Frontal cortex (tissue), 4 donors: ENCODE results near the gene DNMT1. TPM values are rescaled to one million over a fixed set of nuclear protein-coding genes. Genes with fewer than 3 reads are reported as not detected.
"Not testable (repeated sequence)": the region's sequence is repeated elsewhere in the genome, so short reads cannot be mapped to it uniquely, and the experiment has no call there.

ENCODE experiments used
- DNase-seq, 2 donors: peaks; one replicate each; pipeline ENCODE4 v3.0.0; 2012; ENCODE audit warnings: low spot score in 2 of 2
- FAIRE-seq: peaks from 2 replicates; lab custom pipeline; 2012; peaks lifted over from hg19 to GRCh38; lab: Jason Lieb, UNC
- total RNA-seq: library from RNA; depleted of rRNA; stranded (reverse); fragments of >200 nt; gene quantifications from one replicate; pipeline ENCODE4 v1.2.3, GENCODE V29; 2014
- donor health status: control.
- donor health status: control.
- donor health status: control.

DNMT1 gene
- total RNA-seq, 1 donor from 2014 or later, result 28.9 TPM

DNA sequence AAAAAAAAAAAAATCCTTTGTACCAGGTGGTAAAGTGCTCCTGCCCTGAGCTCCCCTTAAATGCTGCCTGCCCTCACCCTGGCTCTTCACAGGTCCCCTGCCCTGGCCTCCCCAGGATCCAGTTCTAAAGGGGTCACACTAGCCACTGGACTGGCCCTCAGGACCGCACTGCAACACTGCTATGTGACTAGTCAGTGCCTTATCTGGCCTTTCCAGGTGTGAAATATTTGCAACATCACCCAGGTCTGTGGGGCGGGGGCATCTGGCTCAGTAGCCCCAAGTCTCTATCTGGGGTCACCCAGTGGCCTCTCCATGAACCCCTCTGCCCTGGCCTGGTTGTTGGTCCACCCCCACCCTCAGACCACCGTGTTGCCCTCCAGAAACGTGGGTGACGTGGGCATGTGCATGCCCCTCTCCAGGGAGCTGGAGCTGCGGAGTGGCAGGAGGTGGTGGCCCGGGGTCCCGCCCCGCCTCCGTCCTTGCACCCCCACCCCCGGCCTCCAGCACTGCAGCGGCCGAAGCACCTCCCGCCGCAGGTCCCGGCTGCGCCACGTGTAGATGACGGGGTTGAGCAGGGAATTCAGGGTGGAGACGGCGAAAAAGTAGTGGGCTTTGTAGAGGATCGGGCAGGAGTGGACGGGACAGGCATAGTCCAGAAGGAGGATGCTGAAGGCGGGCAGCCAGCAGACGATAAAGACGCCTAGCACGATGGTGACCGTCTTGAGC is 28.9 kb upstream of the DNMT1 start:
- DNase-seq (no peak), FAIRE-seq (no peak)

- FAIRE-seq, result no peak
- no peak for DNase-seq
These were observed 27.6 kb upstream of the DNMT1 start for GRCh38 chr19:10222201-10222890.

GRCh38 chr19:10220695-10221094 is 25.9 kb upstream of the DNMT1 start:
- FAIRE-seq, result no peak

DNA sequence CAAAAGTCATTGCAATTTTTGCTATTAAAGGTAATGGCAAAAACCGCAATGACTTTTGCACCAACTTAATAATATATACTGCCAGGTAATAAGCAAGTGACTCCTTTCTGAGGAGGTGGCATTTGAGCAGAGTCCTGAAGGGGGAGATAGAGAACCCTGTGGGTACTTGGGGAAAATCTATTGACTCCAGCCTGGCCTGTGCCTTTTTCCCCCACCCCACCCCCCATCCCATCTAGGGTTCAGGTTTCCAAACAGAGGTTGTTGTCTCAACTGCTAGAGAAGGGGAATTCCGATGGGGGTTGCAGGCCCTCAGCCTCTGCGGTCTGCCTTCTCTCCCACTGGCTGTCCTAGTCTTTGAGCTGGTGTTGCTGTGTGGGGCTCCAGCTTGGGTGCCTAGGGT is 24.9 kb upstream of the DNMT1 start:
- no peak for DNase-seq

More at GRCh38 chr19:10220695-10221094, 25.9 kb upstream of the DNMT1 start:
- DNase-seq, result no peak

DNA sequence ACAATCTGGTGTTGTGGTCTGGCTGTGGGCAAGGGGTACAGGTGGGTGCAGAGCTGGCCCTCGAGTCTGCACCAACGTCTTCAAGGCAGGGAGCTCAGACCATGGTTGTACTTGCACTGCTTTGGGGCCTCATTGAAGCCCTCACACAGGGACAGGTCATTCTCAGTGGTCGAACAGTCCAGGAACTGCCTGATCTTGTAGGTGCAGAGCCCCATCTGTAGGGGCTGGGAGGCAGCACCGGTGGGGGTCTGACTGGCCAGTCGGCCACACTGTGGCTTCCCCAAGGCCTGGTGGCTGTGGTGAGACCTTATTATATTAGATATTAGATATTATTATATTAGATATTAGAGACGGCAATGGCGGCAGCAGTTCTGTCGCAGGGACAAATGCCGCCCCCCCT is 22.3 kb upstream of the DNMT1 start:
- DNase-seq, result no peak
- no peak for FAIRE-seq

More for the DNA sequence above, 24.9 kb upstream of the DNMT1 start:
- FAIRE-seq, result no peak

GRCh38 chr19:10214784-10215183 is 20.0 kb upstream of the DNMT1 start:
- FAIRE-seq (no peak), DNase-seq (no peak)

- DNase-seq, result no peak
- no peak for FAIRE-seq
These were observed 16.9 kb upstream of the DNMT1 start for GRCh38 chr19:10211691-10212090.

- DNase-seq, result no peak
- no peak for FAIRE-seq
These were observed 16.3 kb upstream of the DNMT1 start for GRCh38 chr19:10211061-10211460.

GRCh38 chr19:10209315-10209714 is 14.6 kb upstream of the DNMT1 start:
- FAIRE-seq, result no peak
- DNase-seq, result no peak

GRCh38 chr19:10207026-10207425 is 12.3 kb upstream of the DNMT1 start:
- no peak for FAIRE-seq
- DNase-seq, result no peak

GRCh38 chr19:10206226-10206885 is 11.6 kb upstream of the DNMT1 start:
- DNase-seq (no peak), FAIRE-seq (no peak)

DNA sequence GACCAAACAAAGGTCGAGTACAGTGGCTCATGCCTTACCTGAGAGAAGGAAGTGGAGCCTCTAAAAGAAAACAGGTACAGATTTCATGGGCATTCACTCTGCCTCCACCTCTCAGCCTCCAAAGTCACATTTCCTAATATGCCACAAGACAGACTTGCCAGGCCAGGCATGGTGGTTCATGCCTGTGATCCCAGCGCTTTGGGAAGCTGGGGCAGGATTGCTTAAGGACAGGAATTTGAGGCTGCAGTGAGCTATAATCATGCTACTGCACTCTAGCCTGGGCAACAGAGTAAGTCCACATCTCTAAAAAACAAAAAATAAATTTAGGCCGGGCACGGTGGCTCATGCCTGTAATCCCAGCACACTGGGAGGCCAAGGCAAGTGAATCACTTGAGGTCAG is 10.9 kb upstream of the DNMT1 start:
- FAIRE-seq, result no peak

DNA sequence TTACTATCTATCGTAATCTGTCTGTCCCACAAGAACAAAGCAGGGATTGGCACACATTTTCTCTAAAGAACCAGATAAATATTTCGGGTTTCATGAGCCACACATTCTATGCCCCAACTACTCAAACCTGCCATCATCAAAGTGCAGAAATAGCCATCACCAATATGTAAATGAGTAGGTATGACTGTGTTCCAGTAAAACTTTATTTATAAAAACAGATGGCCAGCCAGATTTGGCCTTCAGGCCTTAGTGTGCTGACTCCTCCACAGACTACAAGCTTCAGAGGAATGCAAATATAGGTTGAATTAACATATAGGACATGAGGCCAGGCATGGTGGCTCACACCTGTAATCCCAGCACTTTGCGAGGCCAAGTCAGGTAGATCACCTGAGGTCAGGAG is 8.9 kb upstream of the DNMT1 start:
- FAIRE-seq, result no peak
- DNase-seq, result no peak

More for the DNA sequence above, 10.9 kb upstream of the DNMT1 start:
- DNase-seq, result no peak

GRCh38 chr19:10201176-10201575 is 6.4 kb upstream of the DNMT1 start:
- FAIRE-seq, result no peak
- no peak for DNase-seq

GRCh38 chr19:10200101-10200500 is 5.3 kb upstream of the DNMT1 start:
- not testable (repeated sequence) for DNase-seq, FAIRE-seq

DNA sequence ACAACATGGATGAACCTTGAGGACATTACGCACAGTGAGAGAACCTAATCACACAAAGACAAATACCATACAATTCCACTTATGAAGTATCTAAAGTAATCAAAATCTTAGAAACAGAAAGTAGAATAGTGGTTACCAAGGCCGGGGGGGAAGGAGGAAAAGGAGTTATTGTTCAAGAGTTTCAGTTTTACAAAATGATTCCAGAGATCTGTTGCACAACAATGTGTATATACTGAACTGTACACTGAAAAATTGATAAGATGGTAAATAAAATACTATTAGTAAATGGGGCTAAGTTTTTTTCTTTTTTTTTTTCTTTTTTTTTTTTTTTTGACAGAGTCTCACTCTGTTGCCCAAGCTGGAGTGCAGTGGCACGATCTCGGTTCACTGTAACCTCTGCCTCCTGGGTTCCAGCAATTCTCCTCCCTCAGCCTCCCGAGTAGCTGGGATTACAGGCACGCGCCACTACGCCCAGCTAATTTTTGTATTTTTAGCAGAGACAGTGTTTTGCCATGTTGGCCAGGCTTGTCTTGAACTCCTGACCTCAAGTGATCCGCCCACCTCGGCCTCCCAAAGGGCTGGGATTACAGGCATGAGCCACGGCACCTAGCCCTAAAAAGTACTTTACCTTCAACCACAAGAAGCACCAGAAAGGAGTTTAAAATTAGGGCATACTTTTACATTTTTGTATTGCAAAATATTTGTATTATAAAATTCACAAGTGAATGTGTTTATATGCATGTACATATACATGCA is 4.3 kb upstream of the DNMT1 start:
- FAIRE-seq, DNase-seq: not testable (repeated sequence)

- no peak for FAIRE-seq
- DNase-seq, result no peak
These were observed 406 bp upstream of the DNMT1 start for GRCh38 chr19:10195199-10195519.

GRCh38 chr19:10193790-10194499 is 808 bp downstream of the DNMT1 start:
- DNase-seq, result no peak

GRCh38 chr19:10192922-10193321 is 1.8 kb downstream of the DNMT1 start:
- DNase-seq, result no peak

More at GRCh38 chr19:10193790-10194499, 808 bp downstream of the DNMT1 start:
- no peak for FAIRE-seq

GRCh38 chr19:10191347-10191746 is 3.4 kb downstream of the DNMT1 start:
- no peak for DNase-seq
- FAIRE-seq, result no peak

More at GRCh38 chr19:10192922-10193321, 1.8 kb downstream of the DNMT1 start:
- FAIRE-seq, result no peak
